ENCODE results near the gene DXO.
"Not testable (repeated sequence)": the region's sequence is repeated elsewhere in the genome, so short reads cannot be mapped to it uniquely, and the experiment has no call there.

Gene DXO

DNA sequence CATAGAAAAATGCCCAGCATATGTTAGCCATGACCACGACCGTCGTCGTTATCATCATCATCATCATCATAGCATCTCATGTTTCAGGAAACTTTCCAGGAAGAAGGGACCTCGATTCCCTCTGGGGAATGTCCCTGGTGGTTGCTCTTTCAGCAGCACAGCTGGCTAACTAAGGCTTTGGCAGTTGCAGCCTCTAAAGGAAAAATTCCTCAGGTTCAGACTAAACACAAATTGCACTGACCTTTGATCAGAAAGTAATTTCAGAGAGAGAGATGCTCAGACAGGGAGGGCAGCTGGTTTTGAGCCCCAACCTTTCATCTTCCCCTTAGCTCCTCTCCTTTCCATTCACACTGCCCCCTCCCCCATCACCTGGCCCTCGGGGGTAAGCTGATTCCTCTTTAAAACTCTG is 31.7 kb downstream of the DXO start:
- H3K79me2 ChIP-seq (ENCODE audit: insufficient read depth, low read length) = no peaks in the 10 kb centered on the region
- peaks cover 13% of the 10 kb centered on the region for H3K27me3 ChIP-seq (ENCODE audit: insufficient read depth, low read length, poor library complexity)
- H3K9me3 ChIP-seq (ENCODE audit: insufficient read depth, low read length, severe bottlenecking) = no peaks in the 10 kb centered on the region
- H3K9ac ChIP-seq (ENCODE audit: low read depth, low read length) = no peak overlapping the region
- H3K36me3 ChIP-seq (ENCODE audit: insufficient read depth, low read length) = no peaks in the 10 kb centered on the region
- no peak for ATAC-seq (ENCODE audit: insufficient read depth, low read depth)
- H3K4me1 ChIP-seq (ENCODE audit: insufficient read depth, low read length) = no peaks in the 10 kb centered on the region
- no peak for TF ChIP-seq EZH2 (IDR thresholded peaks at IDR 0.05; ENCODE audit: borderline replicate concordance, low read depth, low read length, severe bottlenecking)
- TF ChIP-seq, protein P1, sequence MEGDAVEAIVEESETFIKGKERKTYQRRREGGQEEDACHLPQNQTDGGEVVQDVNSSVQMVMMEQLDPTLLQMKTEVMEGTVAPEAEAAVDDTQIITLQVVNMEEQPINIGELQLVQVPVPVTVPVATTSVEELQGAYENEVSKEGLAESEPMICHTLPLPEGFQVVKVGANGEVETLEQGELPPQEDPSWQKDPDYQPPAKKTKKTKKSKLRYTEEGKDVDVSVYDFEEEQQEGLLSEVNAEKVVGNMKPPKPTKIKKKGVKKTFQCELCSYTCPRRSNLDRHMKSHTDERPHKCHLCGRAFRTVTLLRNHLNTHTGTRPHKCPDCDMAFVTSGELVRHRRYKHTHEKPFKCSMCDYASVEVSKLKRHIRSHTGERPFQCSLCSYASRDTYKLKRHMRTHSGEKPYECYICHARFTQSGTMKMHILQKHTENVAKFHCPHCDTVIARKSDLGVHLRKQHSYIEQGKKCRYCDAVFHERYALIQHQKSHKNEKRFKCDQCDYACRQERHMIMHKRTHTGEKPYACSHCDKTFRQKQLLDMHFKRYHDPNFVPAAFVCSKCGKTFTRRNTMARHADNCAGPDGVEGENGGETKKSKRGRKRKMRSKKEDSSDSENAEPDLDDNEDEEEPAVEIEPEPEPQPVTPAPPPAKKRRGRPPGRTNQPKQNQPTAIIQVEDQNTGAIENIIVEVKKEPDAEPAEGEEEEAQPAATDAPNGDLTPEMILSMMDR (IDR thresholded peaks at IDR 0.05; ENCODE audit: borderline replicate concordance, extremely low read depth, low read length, poor library complexity, severe bottlenecking) = no peak
- H3K4me3 ChIP-seq (ENCODE audit: low read depth in 1 of 2, low read length in 2 of 2) = no peak overlapping the region
- no peak overlapping the region for H3K4me2 ChIP-seq (ENCODE audit: insufficient read depth, low read length)
- no peak for DNase-seq
- no peaks in the 10 kb centered on the region; the same call in 1 of the 2 replicates for H4K20me1 ChIP-seq (ENCODE audit: insufficient read depth, low read length)
- H2AFZ ChIP-seq (ENCODE audit: low read depth, low read length) = no peak overlapping the region
- no peak overlapping the region for H3K27ac ChIP-seq (ENCODE audit: low read length)

DNA sequence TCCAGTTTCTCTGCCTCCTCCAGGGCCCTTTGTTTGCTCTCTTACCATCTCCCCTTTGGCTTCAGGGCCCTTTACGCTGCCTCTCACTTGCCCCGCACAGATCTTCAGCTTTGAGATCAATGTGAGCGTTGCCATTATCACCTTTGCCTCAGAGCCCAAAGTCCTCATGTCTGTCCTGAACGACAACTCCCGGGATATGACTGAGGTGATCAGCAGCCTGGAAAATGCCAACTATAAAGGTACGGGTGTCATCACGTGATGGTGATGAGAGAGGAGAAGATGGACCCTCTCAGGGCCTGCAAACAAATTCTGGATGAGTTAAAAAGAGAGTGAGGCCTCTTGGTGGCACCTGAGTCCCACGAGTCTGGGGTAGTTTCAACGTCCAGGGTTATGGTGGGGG is 36.1 kb downstream of the DXO start:
- Histone ChIP-seq H3K4me1 (ENCODE audit: insufficient read depth, low read length) (no peaks in the 10 kb centered on the region), H3K79me2 (ENCODE audit: insufficient read depth, low read length) (no peaks in the 10 kb centered on the region), H3K4me2 (ENCODE audit: insufficient read depth, low read length) (no peak overlapping the region), H3K27ac (ENCODE audit: low read length) (no peak overlapping the region), H2AFZ (ENCODE audit: low read depth, low read length) (no peak overlapping the region), H3K36me3 (ENCODE audit: insufficient read depth, low read length) (no peaks in the 10 kb centered on the region), H4K20me1 (ENCODE audit: insufficient read depth, low read length) (no peaks in the 10 kb centered on the region), H3K27me3 (ENCODE audit: insufficient read depth, low read length, poor library complexity) (peaks cover 3% of the 10 kb centered on the region), H3K4me3 (ENCODE audit: low read depth in 1 of 2, low read length in 2 of 2) (no peak overlapping the region), H3K9me3 (ENCODE audit: insufficient read depth, low read length, severe bottlenecking) (no peaks in the 10 kb centered on the region), H3K9ac (ENCODE audit: low read depth, low read length) (no peak overlapping the region)
- TF ChIP-seq EZH2 (IDR thresholded peaks at IDR 0.05; ENCODE audit: borderline replicate concordance, low read depth, low read length, severe bottlenecking) = no peak
- TF ChIP-seq, protein P1 (IDR thresholded peaks at IDR 0.05; ENCODE audit: borderline replicate concordance, extremely low read depth, low read length, poor library complexity, severe bottlenecking) = no peak
- DNase-seq = no peak
- no peak for ATAC-seq (ENCODE audit: insufficient read depth, low read depth)

DNA sequence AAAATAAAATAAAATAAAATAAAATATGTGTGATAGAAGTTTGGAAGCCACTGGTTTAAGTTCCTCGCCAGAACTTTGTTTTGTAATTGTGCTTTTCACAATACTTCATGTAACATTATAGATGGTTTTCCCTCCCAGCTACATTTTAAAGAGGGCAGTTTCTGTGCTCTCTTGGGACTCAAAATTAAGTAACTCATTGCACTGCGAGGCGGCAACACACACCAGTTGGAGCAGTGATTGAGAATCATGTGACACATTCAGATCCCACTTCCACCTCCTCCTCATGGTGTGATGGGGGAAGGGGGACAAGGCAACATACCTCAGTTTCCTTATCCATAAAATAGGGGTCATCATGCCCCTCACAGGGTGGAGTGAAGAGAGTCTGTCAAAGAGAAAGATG is 36.9 kb downstream of the DXO start:
- DNase-seq (no peak), ATAC-seq (ENCODE audit: insufficient read depth, low read depth) (no peak)
- Histone ChIP-seq H3K36me3 (ENCODE audit: insufficient read depth, low read length) (no peaks in the 10 kb centered on the region), H3K27ac (ENCODE audit: low read length) (no peak overlapping the region), H3K4me2 (ENCODE audit: insufficient read depth, low read length) (no peak overlapping the region), H3K9ac (ENCODE audit: low read depth, low read length) (no peak overlapping the region), H3K9me3 (ENCODE audit: insufficient read depth, low read length, severe bottlenecking) (no peaks in the 10 kb centered on the region), H2AFZ (ENCODE audit: low read depth, low read length) (no peak overlapping the region), H4K20me1 (ENCODE audit: insufficient read depth, low read length) (no peaks in the 10 kb centered on the region), H3K27me3 (ENCODE audit: insufficient read depth, low read length, poor library complexity) (peaks cover 3% of the 10 kb centered on the region), H3K4me1 (ENCODE audit: insufficient read depth, low read length) (no peaks in the 10 kb centered on the region), H3K4me3 (ENCODE audit: low read depth in 1 of 2, low read length in 2 of 2) (no peak overlapping the region), H3K79me2 (ENCODE audit: insufficient read depth, low read length) (no peaks in the 10 kb centered on the region)
- TF ChIP-seq, protein P1 (IDR thresholded peaks at IDR 0.05; ENCODE audit: borderline replicate concordance, extremely low read depth, low read length, poor library complexity, severe bottlenecking) = no peak
- no peak for TF ChIP-seq EZH2 (IDR thresholded peaks at IDR 0.05; ENCODE audit: borderline replicate concordance, low read depth, low read length, severe bottlenecking)

DNA sequence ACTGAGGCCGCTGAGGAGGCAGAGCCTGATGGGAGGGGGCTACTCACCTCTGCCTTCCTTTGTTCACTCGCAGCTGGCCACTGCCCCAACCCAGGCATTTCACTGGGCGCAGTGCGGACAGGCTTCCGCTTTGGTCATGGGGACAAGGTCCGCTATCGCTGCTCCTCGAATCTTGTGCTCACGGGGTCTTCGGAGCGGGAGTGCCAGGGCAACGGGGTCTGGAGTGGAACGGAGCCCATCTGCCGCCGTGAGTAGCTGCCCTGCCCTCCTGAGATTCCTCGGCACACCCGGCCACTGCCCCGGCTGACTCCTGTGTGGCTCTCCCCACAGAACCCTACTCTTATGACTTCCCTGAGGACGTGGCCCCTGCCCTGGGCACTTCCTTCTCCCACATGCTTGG is 38.4 kb downstream of the DXO start:
- H3K9me3 ChIP-seq (ENCODE audit: insufficient read depth, low read length, severe bottlenecking) = no peaks in the 10 kb centered on the region
- DNase-seq (no peak), ATAC-seq (ENCODE audit: insufficient read depth, low read depth) (no peak)
- no peak overlapping the region for H2AFZ ChIP-seq (ENCODE audit: low read depth, low read length)
- no peaks in the 10 kb centered on the region for H3K4me1 ChIP-seq (ENCODE audit: insufficient read depth, low read length)
- no peak overlapping the region for H3K4me3 ChIP-seq (ENCODE audit: low read depth in 1 of 2, low read length in 2 of 2)
- H3K4me2 ChIP-seq (ENCODE audit: insufficient read depth, low read length) = no peak overlapping the region
- H4K20me1 ChIP-seq (ENCODE audit: insufficient read depth, low read length) = no peaks in the 10 kb centered on the region
- H3K79me2 ChIP-seq (ENCODE audit: insufficient read depth, low read length) = no peaks in the 10 kb centered on the region
- peaks cover 3% of the 10 kb centered on the region for H3K27me3 ChIP-seq (ENCODE audit: insufficient read depth, low read length, poor library complexity)
- H3K36me3 ChIP-seq (ENCODE audit: insufficient read depth, low read length) = no peaks in the 10 kb centered on the region
- no peak overlapping the region for H3K27ac ChIP-seq (ENCODE audit: low read length)
- no peak overlapping the region for H3K9ac ChIP-seq (ENCODE audit: low read depth, low read length)
- TF ChIP-seq, protein P1 (IDR thresholded peaks at IDR 0.05; ENCODE audit: borderline replicate concordance, extremely low read depth, low read length, poor library complexity, severe bottlenecking) = no peak
- TF ChIP-seq EZH2 (IDR thresholded peaks at IDR 0.05; ENCODE audit: borderline replicate concordance, low read depth, low read length, severe bottlenecking) = no peak

DNA sequence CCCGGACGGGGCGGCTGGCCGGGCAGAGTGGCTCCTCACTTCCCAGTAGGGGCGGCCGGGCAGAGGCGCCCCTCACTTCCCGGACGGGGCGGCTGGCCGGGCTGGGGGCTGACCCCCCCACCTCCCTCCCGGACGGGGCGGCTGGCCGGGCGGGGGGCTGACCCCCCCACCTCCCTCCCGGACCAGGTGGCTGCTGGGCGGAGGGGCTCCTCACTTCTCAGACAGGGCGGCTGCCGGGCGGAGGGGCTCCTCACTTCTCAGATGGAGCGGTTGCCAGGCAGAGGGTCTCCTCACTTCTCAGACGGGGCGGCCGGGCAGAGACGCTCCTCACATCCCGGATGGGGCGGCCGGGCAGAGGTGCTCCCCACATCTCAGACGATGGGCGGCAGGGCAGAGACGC is 39.8 kb downstream of the DXO start:
- not testable (repeated sequence) for H2AFZ ChIP-seq (ENCODE audit: low read depth, low read length); H3K27me3 ChIP-seq (ENCODE audit: insufficient read depth, low read length, poor library complexity); H4K20me1 ChIP-seq (ENCODE audit: insufficient read depth, low read length); ATAC-seq (ENCODE audit: insufficient read depth, low read depth); H3K27ac ChIP-seq (ENCODE audit: low read length); H3K36me3 ChIP-seq (ENCODE audit: insufficient read depth, low read length); DNase-seq; H3K4me3 ChIP-seq (ENCODE audit: low read depth in 1 of 2, low read length in 2 of 2); H3K9me3 ChIP-seq (ENCODE audit: insufficient read depth, low read length, severe bottlenecking); H3K9ac ChIP-seq (ENCODE audit: low read depth, low read length); H3K79me2 ChIP-seq (ENCODE audit: insufficient read depth, low read length); H3K4me2 ChIP-seq (ENCODE audit: insufficient read depth, low read length); H3K4me1 ChIP-seq (ENCODE audit: insufficient read depth, low read length)
